Psoas muscle (tissue), 8 donors: ENCODE data around the gene TACC3. TPM values are rescaled to one million over a fixed set of nuclear protein-coding genes. Genes with fewer than 3 reads are reported as not detected.

Source experiments
- ATAC-seq, 4 donors: fragments of 200-7000 bp; cut with Tn5 transposase; one replicate each; pipeline ENCODE4 v1.9.1; 2020; ENCODE audit warnings: moderate library complexity in 3 of 4, mild to moderate bottlenecking in 2 of 4
- DNase-seq, 2 donors: peaks; one replicate each; pipeline ENCODE4 v3.0.0-alpha.2; 2020
- H3K27ac ChIP-seq: fragments of 200-600 bp; one replicate; pipeline ENCODE4 v1.8.0; 2022
- H3K27me3 ChIP-seq, 3 donors: fragments of 200-600 bp in 1 of 3; one replicate each; pipeline versions ENCODE4 v1.6.1 to v1.8.0; 2013 to 2022; ENCODE audit warnings: low read length in 2 of 3, mild to moderate bottlenecking in 2 of 3, moderate library complexity in 1 of 3; ENCODE audit not compliant: insufficient read depth in 3 of 3
- H3K36me3 ChIP-seq, 2 donors: fragments of 200-600 bp in 1 of 2; one replicate each; pipeline versions ENCODE4 v1.6.1 to v1.8.0; 2013 to 2022; ENCODE audit warnings: low read depth in 1 of 2, mild to moderate bottlenecking in 1 of 2, moderate library complexity in 1 of 2; ENCODE audit not compliant: insufficient read depth in 1 of 2
- H3K4me1 ChIP-seq: fragments of 200-600 bp; one replicate; pipeline ENCODE4 v1.8.0; 2022
- H3K4me3 ChIP-seq: fragments of 200-600 bp; one replicate; pipeline ENCODE4 v1.8.0; 2022; ENCODE audit warnings: mild to moderate bottlenecking
- H3K9me3 ChIP-seq: fragments of 200-600 bp; one replicate; pipeline ENCODE4 v1.8.0; 2022
- CTCF ChIP-seq: fragments of 200-600 bp; IDR thresholded peaks from one replicate; pipeline ENCODE4 v1.8.0; 2022; ENCODE audit warnings: antibody characterized with exemption
- WGBS, 3 donors: extraction: QIAGEN DNeasy Blood & Tissue Kit; methylation state at CpG; one replicate each; pipeline versions ENCODE4 v1.1.6 to v1.1.7; 2013; 5-methylcytosine and 5-hydroxymethylcytosine counted together
- intact Hi-C, 2 donors: fragments of 100-400 bp; cut with DNase I; formaldehyde crosslinking; loops; one replicate each; pipeline versions ENCODE4 v1.11.0 to v1.14.2; 2022
- polyA plus RNA-seq, 3 donors: library from polyadenylated mRNA; stranded (reverse); fragments of 200-250 nt; gene quantifications; one replicate each; pipeline ENCODE4 v1.2.3, GENCODE V29; 2013
- total RNA-seq, 4 donors: library from RNA; stranded (reverse); fragmentation: NEBNext Ultra II Directional in 2 of 4; extraction: Animal tissue kit (Norgen Biotek cat#: 25700) in 2 of 4; gene quantifications; one replicate each; pipeline versions ENCODE4 v1.2.1 to v1.2.4, GENCODE V29; 2021 to 2023
- donor health status: healthy with polysubstance abuse.
- donor health status: DM: no; HTN: no; CAD: no; lungs with moderate emphysema.
- donor health status: Bipolar disorder and iron deficiency.
- donor health status: healthy.
- donor health status: DM: yes; HTN: yes; CAD: no.
- donor health status: DM: no; HTN: no; CAD: no.
- donor health status: DM: no; HTN: no; CAD: no.
- donor health status: DM: yes; HTN: yes; CAD: no.

The TACC3 gene
- total and polyA plus RNA-seq, 7 donors: 2.2 to 4.8 (median 2.9) TPM

- no peak for TF ChIP-seq CTCF
- 44 to 46% (median 45%) methylated on average over 23 to 25 of the region's 25 CpGs for WGBS, 3 donors
- intact Hi-C loops: no loop called here
- peaks cover 0 to 3% (median 0%) of the 10 kb centered on the region in 3 donors for H3K27me3 ChIP-seq
- ATAC-seq (no peak), DNase-seq (no peak)
- no peaks in the 10 kb centered on the region for H3K9me3 ChIP-seq
- peaks cover 8% of the 10 kb centered on the region for H3K4me1 ChIP-seq
- no peak overlapping the region for H3K27ac ChIP-seq
- no peaks in the 10 kb centered on the region for H3K36me3 ChIP-seq
- no peak overlapping the region for H3K4me3 ChIP-seq
Observed at GRCh38 chr4:1787411-1788077, 66.2 kb downstream of the TACC3 start.

- peaks cover 8% of the 10 kb centered on the region for H3K4me1 ChIP-seq
- no peak for ATAC-seq
- H3K36me3 ChIP-seq: no peaks in the 10 kb centered on the region
- no peak for TF ChIP-seq CTCF
- no peak for DNase-seq
- H3K27me3 ChIP-seq: peaks cover 0 to 5% (median 2%) of the 10 kb centered on the region in 3 donors
- H3K9me3 ChIP-seq: no peaks in the 10 kb centered on the region
- H3K4me3 ChIP-seq: no peak overlapping the region
- intact Hi-C loops: no loop called here
- no peak overlapping the region for H3K27ac ChIP-seq
- 69 to 73% (median 72%) methylated on average over 13 of the region's 13 CpGs for WGBS, 3 donors
Observed at GRCh38 chr4:1788254-1788973, 67.1 kb downstream of the TACC3 start.

GRCh38 chr4:1789552-1789951 lies 68.2 kb downstream of the TACC3 start:
- H3K36me3 ChIP-seq: no peaks in the 10 kb centered on the region
- ATAC-seq (no peak), DNase-seq (no peak)
- no peaks in the 10 kb centered on the region for H3K9me3 ChIP-seq
- no peak overlapping the region for H3K4me3 ChIP-seq
- intact Hi-C loops: no loop called here
- no peak overlapping the region for H3K27ac ChIP-seq
- TF ChIP-seq CTCF: no peak
- WGBS, 3 donors: 90 to 91% (median 91%) methylated on average over 16 to 21 of the region's 21 CpGs
- H3K4me1 ChIP-seq: peaks cover 13% of the 10 kb centered on the region
- H3K27me3 ChIP-seq: peaks cover 0 to 14% (median 9%) of the 10 kb centered on the region in 3 donors

GRCh38 chr4:1790005-1790404 lies 68.7 kb downstream of the TACC3 start:
- 83 to 87% (median 84%) methylated on average over 10 of the region's 10 CpGs for WGBS, 3 donors
- Histone ChIP-seq H3K4me3 (no peak overlapping the region), H3K4me1 (peaks cover 10% of the 10 kb centered on the region), H3K9me3 (no peaks in the 10 kb centered on the region), H3K36me3 (no peaks in the 10 kb centered on the region), H3K27ac (no peak overlapping the region), H3K27me3 (peaks cover 0 to 18% (median 14%) of the 10 kb centered on the region in 3 donors)
- no peak for DNase-seq
- no peak for ATAC-seq
- intact Hi-C loops: no loop called here
- no peak for TF ChIP-seq CTCF
